SU-DHL-6 (cell line): ENCODE results near the gene FCRL2.

Experiments used
- H2AFZ ChIP-seq: fragments of 200-600 bp; sonication (generic); 2 replicates; pipeline ENCODE4 v1.6.1; 2014; ENCODE audit warnings: low read depth, mild to moderate bottlenecking, moderate library complexity, mixed read lengths, antibody characterized with exemption, low read length; ENCODE audit not compliant: severe bottlenecking
- H3F3A ChIP-seq: fragments of 200-600 bp; shearing (Covaris generic); 2 replicates; pipeline ENCODE4 v1.6.0; 2016; ENCODE audit warnings: antibody characterized with exemption, mild to moderate bottlenecking; ENCODE audit not compliant: insufficient read depth
- H3K27ac ChIP-seq: fragments of 200-600 bp; sonication (generic); 2 replicates; pipeline ENCODE4 v1.5.1; 2016; ENCODE audit warnings: low read depth, mild to moderate bottlenecking, low read length, moderate library complexity, mixed read lengths
- H3K27me3 ChIP-seq: fragments of 200-600 bp; sonication (generic), shearing (Covaris generic); 2 replicates; pipeline ENCODE4 v1.6.0; 2014; ENCODE audit warnings: mild to moderate bottlenecking, low read length
- H3K36me3 ChIP-seq: fragments of 200-600 bp; sonication (generic); 2 replicates; pipeline ENCODE4 v1.6.1; 2014; ENCODE audit warnings: mild to moderate bottlenecking, low read length, mixed read lengths
- H3K4me2 ChIP-seq: fragments of 300-600, 200-600 bp; shearing (Covaris generic), sonication (generic); 2 replicates; pipeline ENCODE4 v1.6.0; 2014; ENCODE audit warnings: low read length, low read depth, mild to moderate bottlenecking; ENCODE audit not compliant: poor library complexity, severe bottlenecking
- H3K4me3 ChIP-seq: fragments of 200-600 bp; sonication (generic); 2 replicates; pipeline ENCODE4 v1.5.1; 2014; ENCODE audit warnings: antibody characterized with exemption, low read length, mild to moderate bottlenecking, mixed read lengths; ENCODE audit not compliant: insufficient read depth, poor library complexity, severe bottlenecking
- H3K79me2 ChIP-seq: fragments of 200-600 bp; sonication (generic); 2 replicates; pipeline ENCODE4 v1.6.1; 2014; ENCODE audit warnings: mild to moderate bottlenecking, low read length, moderate library complexity; ENCODE audit not compliant: insufficient read depth
- H3K9ac ChIP-seq: fragments of 200-600 bp; sonication (generic); 2 replicates; pipeline ENCODE4 v1.7.0; 2014; ENCODE audit warnings: mild to moderate bottlenecking, low read length
- H3K9me2 ChIP-seq: fragments of 200-600 bp; sonication (generic); replicated peaks from 2 replicates; pipeline ENCODE4 v1.6.1; 2014; ENCODE audit warnings: low read length; ENCODE audit not compliant: insufficient read depth
- H3K9me3 ChIP-seq: fragments of 200-600 bp; sonication (generic); 2 replicates; pipeline ENCODE4 v1.6.1; 2014; ENCODE audit warnings: low read length, mixed read lengths; ENCODE audit not compliant: insufficient read depth
- H4K20me1 ChIP-seq: fragments of 200-600 bp; sonication (generic); 2 replicates; pipeline ENCODE4 v1.6.1; 2014; ENCODE audit warnings: low read depth, mild to moderate bottlenecking, antibody characterized with exemption, low read length, moderate library complexity, mixed read lengths
- EZH2phosphoT487 ChIP-seq: fragments of 200-600 bp; sonication (generic), shearing (Covaris generic); conservative IDR thresholded peaks from 2 replicates; pipeline ENCODE4 v1.6.1; 2018; ENCODE audit warnings: mild to moderate bottlenecking, antibody characterized with exemption, low read length, moderate library complexity, mixed read lengths
- TF ChIP-seq, protein P1 (sequence below): fragments of 200-600 bp; sonication (generic); IDR thresholded peaks from one replicate; pipeline ENCODE4 v1.5.1; 2017; ENCODE audit warnings: antibody characterized with exemption, mild to moderate bottlenecking, low read length, moderate library complexity; ENCODE audit not compliant: insufficient read depth, poor library complexity, severe bottlenecking

The FCRL2 gene

DNA sequence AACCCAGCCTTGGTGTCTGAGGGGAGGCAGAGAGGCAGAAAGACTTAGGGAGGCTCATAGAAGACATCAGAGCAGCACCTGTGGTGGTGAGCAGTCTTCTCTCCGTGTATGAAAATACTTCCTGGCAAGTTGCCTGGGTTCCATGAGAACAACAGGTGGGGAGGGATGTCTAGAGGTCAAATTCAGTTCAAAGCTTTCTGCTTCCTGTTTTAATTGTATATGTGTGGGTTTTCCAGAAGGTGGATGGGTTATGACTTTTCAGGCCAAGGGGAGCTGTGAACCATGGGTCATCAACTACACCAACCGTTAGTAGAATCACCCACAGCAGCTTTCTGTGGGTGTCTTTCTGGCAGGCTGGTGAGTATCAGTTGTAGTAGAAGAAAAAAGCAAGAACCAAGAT lies 4.1 kb upstream of the FCRL2 start:
- Histone ChIP-seq H3K27ac (peak overlapping the region; percentile 97), H3K4me3 (no peak overlapping the region), H3K9ac (peak overlapping the region; percentile 25; the same call in 1 of the 2 replicates), H3K9me3 (no peaks in the 10 kb centered on the region), H3K79me2 (peaks cover 21% of the 10 kb centered on the region), H3K27me3 (no peaks in the 10 kb centered on the region), H3K9me2 (no peaks in the 10 kb centered on the region), H2AFZ (no peak overlapping the region), H3F3A (peaks cover 94% of the 10 kb centered on the region), H3K4me2 (peak overlapping the region; percentile 96), H4K20me1 (no peaks in the 10 kb centered on the region), H3K36me3 (no peaks in the 10 kb centered on the region)
- TF ChIP-seq EZH2phosphoT487, result no peak
- TF ChIP-seq, protein P1, sequence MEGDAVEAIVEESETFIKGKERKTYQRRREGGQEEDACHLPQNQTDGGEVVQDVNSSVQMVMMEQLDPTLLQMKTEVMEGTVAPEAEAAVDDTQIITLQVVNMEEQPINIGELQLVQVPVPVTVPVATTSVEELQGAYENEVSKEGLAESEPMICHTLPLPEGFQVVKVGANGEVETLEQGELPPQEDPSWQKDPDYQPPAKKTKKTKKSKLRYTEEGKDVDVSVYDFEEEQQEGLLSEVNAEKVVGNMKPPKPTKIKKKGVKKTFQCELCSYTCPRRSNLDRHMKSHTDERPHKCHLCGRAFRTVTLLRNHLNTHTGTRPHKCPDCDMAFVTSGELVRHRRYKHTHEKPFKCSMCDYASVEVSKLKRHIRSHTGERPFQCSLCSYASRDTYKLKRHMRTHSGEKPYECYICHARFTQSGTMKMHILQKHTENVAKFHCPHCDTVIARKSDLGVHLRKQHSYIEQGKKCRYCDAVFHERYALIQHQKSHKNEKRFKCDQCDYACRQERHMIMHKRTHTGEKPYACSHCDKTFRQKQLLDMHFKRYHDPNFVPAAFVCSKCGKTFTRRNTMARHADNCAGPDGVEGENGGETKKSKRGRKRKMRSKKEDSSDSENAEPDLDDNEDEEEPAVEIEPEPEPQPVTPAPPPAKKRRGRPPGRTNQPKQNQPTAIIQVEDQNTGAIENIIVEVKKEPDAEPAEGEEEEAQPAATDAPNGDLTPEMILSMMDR, result no peak

DNA sequence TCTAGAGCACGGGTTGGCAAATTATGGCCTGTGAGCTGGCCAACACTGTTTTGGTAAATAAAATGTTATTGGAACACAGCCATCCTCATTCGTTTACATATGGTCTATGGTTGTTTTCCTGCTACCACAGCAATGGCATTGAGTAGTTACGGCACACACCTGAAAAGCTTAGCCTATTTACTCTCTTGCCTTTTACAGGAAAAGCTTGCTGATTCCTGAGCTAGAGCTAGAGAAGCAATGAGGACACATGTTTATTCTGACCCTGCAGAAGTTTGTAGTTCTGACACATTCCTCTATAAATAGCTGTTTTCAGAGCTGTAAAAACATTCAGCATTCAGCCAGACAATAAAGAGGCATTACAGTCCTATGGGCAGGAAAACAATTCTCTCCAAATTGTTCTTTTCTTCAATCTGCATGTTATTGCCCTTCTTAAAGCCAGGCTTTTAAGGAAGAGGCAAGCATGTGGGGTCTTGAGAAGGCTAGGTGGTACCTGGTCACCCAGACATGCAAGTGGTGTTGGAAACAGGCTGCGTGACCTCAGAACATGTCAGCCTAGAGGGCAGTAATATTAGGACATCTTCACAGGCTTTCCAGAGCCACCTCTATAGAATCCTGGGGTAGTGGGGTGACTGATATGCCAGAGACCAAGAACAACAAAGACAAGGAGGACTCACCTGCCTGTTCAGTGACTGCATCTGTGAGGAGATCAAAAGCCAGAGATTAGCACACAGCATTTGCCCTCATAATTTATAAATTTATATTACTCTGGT lies 1.6 kb downstream of the FCRL2 start:
- peak overlapping the region; percentile 96 for H3K4me2 ChIP-seq
- peak overlapping the region; percentile 70 for H3K9ac ChIP-seq
- H3K4me3 ChIP-seq, result peak overlapping the region; percentile 56
- H3K27ac ChIP-seq, result peak overlapping the region; percentile 97
- no peaks in the 10 kb centered on the region for H4K20me1 ChIP-seq
- no peaks in the 10 kb centered on the region for H3K9me3 ChIP-seq
- no peak overlapping the region for H2AFZ ChIP-seq
- peaks cover 27% of the 10 kb centered on the region for H3K36me3 ChIP-seq
- no peaks in the 10 kb centered on the region for H3K9me2 ChIP-seq
- H3K27me3 ChIP-seq, result no peaks in the 10 kb centered on the region
- TF ChIP-seq EZH2phosphoT487, result no peak
- TF ChIP-seq, protein P1, result no peak
- peaks cover 70% of the 10 kb centered on the region for H3F3A ChIP-seq
- H3K79me2 ChIP-seq, result peaks cover 72% of the 10 kb centered on the region

DNA sequence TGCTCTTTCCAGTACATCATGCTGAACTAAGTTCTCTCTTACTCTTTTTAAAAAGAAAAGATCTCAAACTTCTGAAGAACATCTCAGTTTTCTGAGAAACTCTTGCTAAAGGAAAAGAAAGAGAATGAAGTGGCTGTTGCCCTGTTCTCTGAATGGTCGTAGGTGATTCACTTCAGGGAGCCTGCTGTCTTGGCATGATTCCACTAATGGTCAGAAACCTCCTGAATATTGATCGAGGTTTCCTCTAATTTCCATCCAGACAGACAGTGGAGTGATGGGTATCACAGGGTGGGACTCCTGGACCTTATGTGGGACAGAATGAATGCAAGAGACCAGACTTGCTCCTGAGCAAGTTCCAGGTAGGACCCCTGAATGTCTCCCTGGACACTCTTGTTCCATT lies 2.5 kb downstream of the FCRL2 start:
- Histone ChIP-seq H2AFZ (no peak overlapping the region), H3K9ac (peak overlapping the region; percentile 70), H3K79me2 (peaks cover 80% of the 10 kb centered on the region), H3K27ac (peak overlapping the region; percentile 97), H3F3A (peaks cover 61% of the 10 kb centered on the region), H3K36me3 (peaks cover 28% of the 10 kb centered on the region), H3K9me2 (no peaks in the 10 kb centered on the region), H4K20me1 (no peaks in the 10 kb centered on the region), H3K4me3 (peak overlapping the region; percentile 56), H3K4me2 (peak overlapping the region; percentile 96), H3K27me3 (no peaks in the 10 kb centered on the region), H3K9me3 (no peaks in the 10 kb centered on the region)
- TF ChIP-seq EZH2phosphoT487, result no peak
- TF ChIP-seq, protein P1, result no peak
